Measurements from ENCODE around the gene SF3B4.

SF3B4 gene

DNA sequence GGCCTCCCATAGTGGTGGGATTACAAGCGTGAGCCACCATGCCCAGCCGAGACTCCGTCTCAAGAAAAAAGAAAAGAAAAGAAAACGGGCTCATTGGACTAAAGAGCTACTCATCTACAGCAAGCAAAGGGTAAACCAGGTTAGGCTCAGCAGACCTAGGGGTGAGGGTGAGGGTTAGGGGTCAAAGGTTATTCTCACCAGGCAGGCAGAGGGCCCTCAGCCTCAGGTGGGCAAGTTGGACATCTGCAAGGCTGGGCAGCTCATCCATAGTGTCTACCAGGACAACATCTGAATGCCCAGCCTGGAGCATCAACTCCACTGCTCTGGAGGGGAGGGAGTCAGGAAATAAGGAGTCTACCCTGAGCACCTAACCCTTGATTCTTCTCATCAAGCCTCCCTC is 5.6 kb upstream of the SF3B4 start:
- no peak for DNase-seq (ENCODE audit: low read depth, low spot score)

DNA sequence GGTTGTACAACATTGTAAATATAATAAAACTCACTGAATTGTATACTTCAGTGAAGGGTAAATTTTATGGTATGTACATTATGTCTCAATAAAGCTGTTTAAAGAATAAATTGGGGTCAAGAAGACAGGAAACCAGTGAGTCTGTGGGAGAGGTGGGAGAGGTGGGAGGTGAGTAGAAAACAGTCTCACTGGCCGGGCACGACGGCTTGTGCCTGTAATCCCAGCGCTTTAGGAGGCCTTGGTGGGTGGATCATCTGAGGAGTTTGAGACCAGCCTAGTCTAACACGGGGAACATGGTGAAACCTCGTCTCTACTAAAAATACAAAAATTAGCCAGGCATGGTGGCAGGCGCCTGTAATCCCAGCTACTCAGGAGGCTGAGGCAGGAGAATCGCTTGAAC is 4.9 kb upstream of the SF3B4 start:
- DNase-seq (ENCODE audit: low read depth, low spot score), result no peak

DNA sequence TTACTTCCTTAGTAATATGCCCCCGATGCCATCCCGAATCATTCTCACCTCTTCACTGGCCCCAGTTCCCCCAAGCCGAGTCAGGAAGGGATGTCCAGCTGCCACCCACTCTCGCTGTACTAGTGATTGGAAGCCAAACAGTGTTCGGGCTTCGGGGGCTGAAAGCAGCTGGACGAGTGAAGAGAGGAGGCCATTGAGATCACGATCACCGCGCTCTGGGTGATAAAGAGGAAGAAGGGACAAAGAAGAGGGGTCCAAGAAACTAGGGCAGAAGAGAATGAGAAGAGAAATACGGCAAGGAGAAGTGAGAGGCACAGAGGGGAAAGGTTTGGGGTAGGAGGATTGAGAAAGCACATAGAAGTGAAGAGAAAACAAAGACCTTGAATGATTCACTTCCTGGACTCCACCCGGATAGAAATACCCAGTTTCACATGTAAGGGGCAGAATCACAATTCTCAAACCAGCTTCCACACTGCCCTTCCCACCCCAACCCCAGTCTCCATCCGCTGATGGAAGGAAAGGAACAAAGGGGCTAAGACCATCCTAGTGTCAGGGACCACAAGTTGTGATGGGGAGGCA is 3.7 kb upstream of the SF3B4 start:
- no peak for DNase-seq (ENCODE audit: low read depth, low spot score)

DNA sequence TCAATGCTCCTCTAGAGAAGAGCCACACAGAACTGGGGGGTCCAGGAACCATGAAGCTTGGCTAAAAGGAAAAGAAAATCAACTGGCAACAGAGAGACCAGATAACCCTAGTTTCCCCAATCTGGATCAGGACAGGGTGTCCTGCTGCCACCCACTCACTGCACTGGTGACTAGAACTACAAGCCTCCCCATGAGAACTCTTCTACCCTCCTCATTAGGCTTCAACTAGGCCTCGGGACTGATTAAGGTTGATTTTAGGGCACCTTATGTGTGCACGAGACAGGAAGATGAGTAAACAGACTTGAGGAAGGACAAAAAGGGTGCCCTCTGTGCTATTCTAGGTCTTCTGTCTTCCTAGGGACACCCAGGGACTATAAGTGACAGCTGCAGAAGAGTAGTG is 2.3 kb upstream of the SF3B4 start:
- no peak for DNase-seq (ENCODE audit: low read depth, low spot score)

DNA sequence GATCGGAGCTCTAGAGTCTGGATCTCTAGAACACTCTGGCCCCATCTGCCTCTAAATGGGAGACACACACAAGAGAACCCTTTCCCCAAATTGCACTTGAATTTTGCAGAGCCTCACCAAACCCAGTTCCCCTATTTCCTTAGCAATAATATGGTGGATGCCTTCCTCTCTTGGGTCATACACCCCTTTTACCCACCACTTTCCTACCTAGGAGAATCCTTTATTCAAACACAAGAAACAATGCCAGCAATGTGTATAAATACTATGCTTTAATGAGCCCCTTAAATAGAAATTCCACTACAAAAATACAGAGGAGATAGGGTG is 760 bp upstream of the SF3B4 start:
- no peak for DNase-seq (ENCODE audit: low read depth, low spot score)

DNA sequence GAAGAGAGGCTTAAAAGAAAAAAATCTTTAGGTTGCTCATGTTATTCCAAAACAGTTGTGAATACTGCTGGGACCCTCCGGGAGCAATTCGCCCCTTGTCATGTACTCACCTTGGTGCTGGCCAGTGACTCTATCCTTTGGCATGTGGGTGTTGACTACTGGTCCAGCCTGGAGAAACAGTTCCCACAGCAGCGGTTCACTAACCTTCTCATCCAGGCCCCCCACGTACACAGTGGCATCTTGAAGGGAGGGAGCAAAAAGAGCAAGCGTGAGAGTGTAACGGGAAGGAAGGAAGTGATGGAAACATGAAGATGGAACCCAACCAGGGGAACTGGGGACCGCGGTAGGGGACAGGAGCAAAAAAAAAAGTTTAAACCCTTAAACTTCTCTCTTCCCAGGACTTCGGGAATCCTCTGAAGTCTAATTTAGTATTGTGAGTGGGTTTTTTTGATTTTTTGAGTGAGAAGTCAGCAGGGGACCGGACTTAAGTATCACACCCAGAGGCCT is 494 bp downstream of the SF3B4 start:
- no peak for DNase-seq (ENCODE audit: low read depth, low spot score)

DNA sequence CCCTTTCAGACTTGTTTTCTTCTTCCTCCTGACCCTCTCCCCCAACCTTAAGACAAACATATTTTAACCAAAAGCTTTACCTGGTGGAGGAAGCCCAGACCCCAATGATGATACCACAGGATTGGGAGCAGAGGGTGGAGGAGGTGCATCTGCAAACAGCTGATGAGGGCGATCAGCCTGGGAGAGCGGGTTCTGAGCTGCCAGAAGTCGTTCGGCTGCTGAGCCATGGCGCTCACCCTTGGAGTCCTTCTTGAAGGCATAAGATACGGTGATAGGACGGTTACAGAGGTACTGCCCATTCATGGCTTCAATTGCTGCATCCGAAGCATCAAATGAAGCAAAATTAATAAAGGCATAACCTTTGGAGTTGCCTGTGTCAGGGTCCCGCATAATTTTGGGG is 1.3 kb downstream of the SF3B4 start:
- DNase-seq (ENCODE audit: low read depth, low spot score), result no peak

DNA sequence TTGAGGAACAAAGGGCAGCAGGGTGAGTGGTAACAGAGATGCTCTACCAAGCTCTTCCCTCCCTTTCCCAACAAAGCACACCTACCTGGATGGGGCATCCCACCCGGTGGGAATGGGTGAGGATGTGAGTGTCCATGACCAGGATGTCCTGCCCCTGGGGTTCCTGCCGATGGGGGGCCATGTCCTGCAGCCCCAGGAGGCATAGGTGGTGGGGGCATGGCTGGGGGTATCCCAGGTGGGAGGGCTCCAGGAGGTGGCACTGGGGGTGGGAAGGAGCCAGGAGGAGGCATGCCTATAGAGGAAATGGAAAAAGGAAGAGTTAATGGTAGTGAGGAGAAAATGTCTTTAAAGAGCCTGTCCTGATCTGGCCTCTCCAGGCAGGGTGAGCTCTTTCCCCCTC is 1.9 kb downstream of the SF3B4 start:
- no peak for DNase-seq (ENCODE audit: low read depth, low spot score)

DNA sequence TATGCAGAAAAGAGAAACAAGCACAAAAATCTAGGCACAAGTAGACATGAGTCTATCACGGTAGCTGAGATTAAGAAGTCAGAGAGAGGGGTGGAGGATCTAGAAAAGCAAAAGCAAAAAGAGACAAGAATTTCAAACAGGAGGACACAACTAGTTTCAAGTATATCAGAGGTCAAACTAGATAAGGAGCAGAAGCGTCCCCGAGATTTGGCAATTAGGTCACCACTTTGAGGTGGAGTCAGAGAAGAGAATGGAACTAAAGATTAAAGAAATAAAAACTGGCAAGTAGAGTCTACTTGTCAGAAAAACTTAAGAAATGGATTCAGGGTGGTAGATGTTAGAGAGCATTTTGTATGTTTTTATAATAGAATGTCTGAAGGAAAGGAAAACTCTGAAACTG is 2.3 kb downstream of the SF3B4 start:
- no peak for DNase-seq (ENCODE audit: low read depth, low spot score)

DNA sequence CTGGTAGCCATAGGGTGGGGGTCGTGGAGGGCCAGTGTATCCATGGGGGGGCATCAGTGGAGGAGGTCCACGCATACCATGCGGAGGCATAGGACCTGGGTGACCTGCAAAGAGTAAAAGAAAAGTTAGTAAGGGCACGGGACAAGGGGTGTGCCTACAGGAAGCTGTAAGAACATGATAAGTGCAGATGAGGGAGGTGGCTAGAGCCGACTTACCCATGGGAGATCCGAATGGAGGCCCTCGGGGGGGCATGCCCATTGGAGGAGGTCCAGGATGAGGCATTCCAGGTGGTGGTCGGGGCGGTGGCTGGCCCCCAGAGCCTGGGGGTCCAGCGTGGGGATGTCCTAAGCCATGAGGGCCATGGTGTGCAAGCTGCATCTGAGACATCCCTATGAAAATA is 4.0 kb downstream of the SF3B4 start:
- no peak for DNase-seq (ENCODE audit: low read depth, low spot score)

DNA sequence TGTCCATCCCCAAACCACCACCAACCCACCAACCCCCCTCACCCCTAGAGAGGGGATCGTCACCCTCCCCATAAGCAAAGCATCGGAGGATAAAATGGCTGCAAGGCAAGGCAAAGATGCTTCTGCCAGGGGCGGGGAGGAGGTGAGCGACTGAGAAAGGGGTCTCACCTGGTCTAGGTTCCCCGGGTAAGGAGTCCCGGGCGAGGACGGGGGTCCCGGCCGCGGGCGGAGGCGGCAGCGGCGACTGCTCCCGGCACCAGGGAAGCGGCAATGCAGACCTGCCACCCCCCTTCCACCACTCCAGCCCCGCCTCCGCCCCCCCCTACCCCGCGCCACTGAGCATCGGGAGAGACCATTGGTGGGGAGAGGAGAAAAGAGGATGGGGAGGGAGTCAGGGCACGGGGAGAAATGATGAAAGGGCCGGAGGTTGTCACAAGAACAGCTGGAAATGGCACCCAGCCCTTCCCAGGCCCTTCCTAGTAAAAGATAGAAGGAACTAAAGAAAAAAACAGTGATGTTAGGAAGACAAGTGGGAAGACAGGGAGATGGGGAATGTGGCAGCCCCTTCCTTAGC is 9.9 kb downstream of the SF3B4 start, which contains the start of gene SV2A:
Gene SV2A, minus strand, starts transcription at position 274 of the 574 bp plus-strand sequence. CDS start 4,004 bp downstream, outside the sequence.
- no peak for DNase-seq (ENCODE audit: low read depth, low spot score)

DNA sequence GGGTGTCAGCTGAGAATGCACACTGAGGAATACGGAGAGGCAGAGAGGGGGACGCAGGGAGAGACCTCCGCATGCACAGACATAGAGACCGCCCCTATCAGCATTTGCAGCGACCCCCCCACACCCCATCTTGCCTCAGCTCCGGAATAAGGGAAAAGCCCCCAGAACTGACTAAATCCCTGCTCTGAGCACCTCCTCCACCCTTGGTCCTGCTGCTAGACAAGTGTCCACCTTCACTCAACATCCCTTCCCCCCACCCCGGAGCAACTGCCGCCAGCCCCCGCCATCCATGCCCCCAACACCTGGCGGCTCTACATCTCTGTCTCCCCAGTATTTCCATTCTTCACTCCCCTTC is 10.7 kb downstream of the SF3B4 start:
- no peak for DNase-seq (ENCODE audit: low read depth, low spot score)

DNA sequence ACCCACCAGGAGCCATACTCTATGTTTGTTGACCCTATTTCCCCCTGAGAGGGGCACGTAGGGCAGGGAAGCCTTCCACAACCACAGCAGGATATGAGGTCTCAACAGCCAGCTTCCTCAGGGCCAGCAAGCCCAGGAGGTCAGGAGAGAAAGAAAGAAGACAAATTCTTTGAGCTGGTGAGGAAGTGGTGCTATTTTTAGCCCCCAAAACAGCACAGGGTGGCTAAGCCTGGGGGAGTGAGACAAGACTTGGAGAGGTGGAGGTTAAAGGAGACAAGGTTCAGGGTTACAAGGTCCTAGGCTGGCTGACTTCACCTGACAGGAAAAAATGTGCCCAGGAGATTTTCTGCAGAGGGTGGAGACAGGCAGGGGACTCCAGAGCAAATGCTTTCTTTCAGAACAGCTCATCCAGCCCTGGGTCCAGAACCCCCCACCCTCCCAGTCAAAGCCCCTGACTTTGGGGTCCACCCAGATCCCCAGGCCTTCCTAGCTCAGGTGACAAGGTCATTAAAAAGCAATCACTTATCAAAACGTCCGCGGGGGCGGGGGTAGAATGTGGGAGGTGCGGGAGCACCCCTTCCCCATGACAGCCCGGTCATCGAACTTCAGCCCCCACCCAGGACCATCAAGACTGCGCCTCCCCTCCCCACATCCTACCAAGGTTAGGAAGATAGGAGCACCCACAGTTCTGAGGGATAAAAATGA is 11.3 kb downstream of the SF3B4 start:
- no peak for DNase-seq (ENCODE audit: low read depth, low spot score)

DNA sequence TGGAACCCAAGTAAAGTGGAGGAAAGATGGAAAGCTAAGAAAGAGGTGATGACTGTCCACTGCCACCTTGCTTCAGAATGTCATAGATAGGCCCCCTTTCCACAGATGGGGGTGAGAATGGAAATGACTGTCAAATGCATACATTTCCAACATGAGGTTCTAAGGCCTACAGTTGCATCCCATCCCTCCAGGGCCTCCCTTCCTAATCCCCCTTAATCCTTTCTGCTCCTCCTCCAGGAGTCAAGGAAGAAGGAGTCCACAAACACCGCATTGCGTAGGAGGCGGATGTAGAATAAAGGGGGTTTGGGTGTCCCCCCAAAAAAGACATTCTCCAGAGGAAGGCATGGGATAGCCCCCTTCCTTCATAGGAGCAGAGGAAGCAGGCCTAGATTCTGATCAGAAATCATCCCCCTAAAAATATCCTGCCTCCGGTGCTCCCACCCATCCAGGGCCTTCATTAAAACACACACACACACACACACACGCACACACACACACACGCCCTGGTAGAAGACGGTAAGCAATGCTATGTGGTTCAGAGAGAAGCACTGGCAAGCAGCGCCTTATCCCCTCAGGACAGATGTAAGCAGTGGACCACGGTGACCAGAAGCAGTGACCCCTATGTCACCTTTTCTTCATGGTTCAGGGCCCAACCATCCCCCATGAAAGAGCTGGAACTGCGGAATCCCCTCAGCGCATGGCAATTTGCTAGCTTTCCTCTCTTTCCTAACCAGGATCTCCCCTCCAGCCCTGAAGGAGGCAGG is 12.0 kb downstream of the SF3B4 start:
- no peak for DNase-seq (ENCODE audit: low read depth, low spot score)

DNA sequence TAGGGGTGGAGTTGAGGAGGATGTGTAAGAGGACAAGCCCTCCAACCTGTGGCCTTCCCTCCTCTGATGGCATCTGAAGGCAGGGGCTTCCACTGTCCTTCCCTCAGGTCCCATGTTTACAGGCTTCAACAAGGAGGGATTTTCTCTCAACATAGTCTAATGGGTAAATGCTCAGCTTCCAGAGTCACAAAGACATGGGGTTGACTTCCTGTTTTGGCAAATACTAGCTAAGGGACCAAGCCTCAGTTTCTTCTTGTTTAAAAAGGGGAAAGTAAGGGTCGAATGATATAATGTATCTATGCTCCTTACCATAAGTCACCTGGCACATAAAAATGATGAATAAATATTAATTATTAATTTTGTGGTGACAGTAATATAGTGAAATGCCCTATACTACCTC is 13.1 kb downstream of the SF3B4 start:
- no peak for DNase-seq (ENCODE audit: low read depth, low spot score)

DNA sequence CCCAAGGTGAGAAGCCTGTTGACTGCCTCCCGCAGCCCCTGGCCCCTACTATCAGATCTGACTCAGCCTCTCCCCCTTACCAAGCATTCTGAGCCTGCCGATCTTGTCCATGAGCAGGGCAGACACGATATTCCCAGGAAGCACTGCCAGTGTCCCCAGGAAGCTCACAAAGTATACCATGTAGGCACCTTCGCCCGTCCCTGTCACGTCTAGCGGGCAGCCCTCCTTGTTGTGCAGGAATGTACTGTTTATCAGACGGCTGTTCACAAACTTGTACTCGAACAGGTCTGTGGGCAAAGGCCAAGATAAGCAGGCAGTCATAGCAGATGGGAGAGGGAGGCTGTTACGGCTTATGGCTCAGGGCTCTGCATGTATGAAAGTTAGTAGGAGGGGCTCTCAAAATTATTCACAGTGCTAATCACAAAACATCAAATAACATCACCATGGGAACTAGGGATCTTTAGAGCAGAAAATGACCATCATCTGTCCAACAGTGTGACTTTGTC is 21.0 kb downstream of the SF3B4 start:
- DNase-seq (ENCODE audit: low read depth, low spot score), result no peak

DNA sequence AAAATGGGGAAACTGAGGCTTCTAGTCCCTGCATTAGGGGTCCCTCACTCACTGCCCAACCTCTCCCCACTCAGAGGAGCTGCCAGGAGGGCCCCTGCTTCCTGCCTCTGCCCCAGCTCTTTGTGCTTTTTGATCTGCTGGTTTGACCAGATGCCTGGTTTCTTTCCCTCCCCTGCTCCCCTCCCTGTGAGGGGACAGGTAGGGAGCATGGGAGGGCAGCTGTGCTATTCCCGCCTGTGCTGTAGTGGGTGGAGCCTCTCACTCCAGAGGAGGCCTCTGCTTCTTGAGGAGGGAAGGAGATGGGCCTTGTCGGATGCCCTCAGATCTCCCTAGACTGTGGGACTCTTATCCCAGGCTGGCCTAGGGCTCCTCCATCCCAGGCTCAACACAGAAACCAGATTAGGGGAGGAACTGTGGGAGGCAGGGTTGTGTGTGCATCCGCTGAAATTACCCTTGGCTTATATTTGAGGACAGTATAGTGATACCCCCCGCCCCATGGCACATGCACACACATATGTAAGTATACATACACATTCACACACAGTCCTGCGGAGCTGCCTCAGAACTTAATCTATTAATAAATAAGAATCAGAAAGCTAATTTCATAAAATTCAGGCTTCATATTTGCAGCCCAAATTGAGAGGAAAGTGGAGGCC is 23.6 kb downstream of the SF3B4 start:
- DNase-seq (ENCODE audit: low read depth, low spot score), result no peak

DNA sequence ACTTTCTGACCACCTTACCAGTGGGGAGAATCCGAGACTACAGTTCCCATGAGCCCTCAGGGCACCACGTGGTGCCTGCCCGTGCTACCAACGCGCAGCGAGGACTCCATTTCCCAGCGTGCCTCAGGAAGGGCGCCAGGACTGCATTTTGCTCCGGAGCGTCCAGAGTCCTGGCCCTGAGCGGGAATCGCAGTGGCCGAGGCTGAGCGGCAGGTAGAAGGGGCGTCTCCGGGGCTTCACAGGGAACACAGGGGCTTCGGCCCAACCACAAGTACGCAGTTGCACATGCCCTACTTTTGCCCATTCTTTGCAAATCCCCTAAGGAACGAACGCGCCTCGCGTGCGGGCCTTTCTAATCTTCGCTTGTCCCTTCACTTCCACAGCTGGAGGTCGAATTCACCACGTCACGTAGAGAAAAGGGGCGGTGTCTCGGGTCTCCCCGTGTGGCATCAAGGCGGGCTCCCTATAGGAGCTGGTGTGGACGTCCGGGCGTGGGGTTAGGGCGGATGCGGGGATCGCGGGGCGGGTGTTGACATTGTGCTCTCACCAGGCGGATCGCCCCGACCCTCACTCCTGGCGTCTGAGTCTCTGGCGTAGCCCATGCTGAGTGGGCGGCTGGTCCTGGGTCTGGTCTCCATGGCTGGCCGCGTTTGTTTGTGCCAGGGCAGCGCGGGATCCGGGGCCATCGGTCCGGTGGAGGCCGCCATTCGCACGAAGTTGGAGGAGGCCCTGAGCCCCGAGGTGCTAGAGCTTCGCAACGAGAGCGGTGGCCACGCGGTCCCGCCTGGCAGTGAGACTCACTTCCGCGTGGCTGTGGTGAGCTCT is 27.9 kb downstream of the SF3B4 start, which contains the start of gene BOLA1:
Gene BOLA1, plus strand, starts transcription at position 109 of the 825 bp plus-strand sequence. Its CDS starts 492 bp downstream, at position 601.
- peak; percentile 71 for DNase-seq (ENCODE audit: low read depth, low spot score)

DNA sequence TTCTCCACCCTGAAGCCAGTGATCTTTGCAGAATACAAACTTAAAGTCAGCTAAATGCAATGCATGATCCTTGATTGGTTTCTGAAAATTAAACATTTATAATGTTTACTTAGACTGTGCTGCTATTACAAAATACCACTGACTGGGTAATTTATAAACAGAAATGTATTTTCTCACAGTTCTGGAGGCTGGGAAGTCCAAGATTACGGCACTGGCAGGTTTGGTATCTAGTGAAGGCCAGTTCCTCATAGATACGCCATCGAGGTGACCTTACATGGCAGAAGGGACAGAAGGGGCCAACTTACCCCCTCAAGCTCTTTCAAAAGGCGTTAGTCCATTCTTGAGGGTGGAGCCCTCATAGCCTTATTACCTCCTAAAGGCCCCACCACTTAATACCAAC is 31.0 kb downstream of the SF3B4 start:
- no peak for DNase-seq (ENCODE audit: low read depth, low spot score)

DNA sequence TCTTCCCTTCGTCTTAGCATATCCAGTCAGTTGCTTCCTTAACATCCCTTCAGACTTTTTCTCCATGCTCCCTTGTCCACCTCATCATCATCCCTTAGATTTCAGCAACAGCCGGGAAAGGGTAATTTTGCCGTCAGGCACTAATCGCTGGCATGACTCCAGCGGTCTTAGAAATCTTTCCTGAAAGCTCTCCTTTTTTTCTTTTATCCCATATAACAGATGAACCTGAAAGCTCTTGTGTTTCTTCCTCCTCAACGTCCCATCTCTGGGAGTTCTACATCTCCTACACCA is 38.7 kb downstream of the SF3B4 start:
- no peak for DNase-seq (ENCODE audit: low read depth, low spot score)

Measured in activated CD4-positive, CD25-positive, alpha-beta regulatory T cell treated with anti-CD3 and anti-CD28 coated beads, Interleukin-2, amount 50 U/mL, for 16 hours (primary cell).